Uterus (tissue), 4 donors: Measurements from ENCODE around the gene GNA14. TPM values are rescaled to one million over a fixed set of nuclear protein-coding genes. Genes with fewer than 3 reads are reported as not detected.
"Not testable (repeated sequence)": the region's sequence is repeated elsewhere in the genome, so short reads cannot be mapped to it uniquely, and the experiment has no call there.

Experiments used
- DNase-seq, 2 donors: peaks; one replicate each; pipeline ENCODE4 v3.0.0-alpha.2; 2019 to 2020
- H3K27ac ChIP-seq, 2 donors: fragments of 200-600 bp; sonication (generic); 1 replicate in 1 of 2; 2 replicates in 1 of 2; pipeline ENCODE4 v1.5.1; 2016 to 2018
- H3K27me3 ChIP-seq, 2 donors: fragments of 200-600 bp; sonication (generic); one replicate each; pipeline ENCODE4 v1.5.1; 2018 to 2019; ENCODE audit warnings: control low read depth in 1 of 2
- H3K36me3 ChIP-seq, 2 donors: fragments of 200-600 bp; sonication (generic); one replicate each; pipeline ENCODE4 v1.5.1; 2019; ENCODE audit warnings: control low read depth in 1 of 2
- H3K4me1 ChIP-seq, 2 donors: fragments of 200-600 bp; sonication (generic); one replicate each; pipeline ENCODE4 v1.5.1; 2018 to 2019; ENCODE audit warnings: control low read depth in 1 of 2
- H3K4me3 ChIP-seq, 2 donors: fragments of 200-600 bp; sonication (generic); 1 replicate in 1 of 2; 2 replicates in 1 of 2; pipeline ENCODE4 v1.5.1; 2018 to 2019; ENCODE audit warnings: mild to moderate bottlenecking in 1 of 2
- H3K9me3 ChIP-seq, 2 donors: fragments of 200-600 bp; sonication (generic); one replicate each; pipeline ENCODE4 v1.5.1; 2019; ENCODE audit warnings: control low read depth in 1 of 2
- CTCF ChIP-seq, 4 experiments: fragments of 200-600 bp in 2 of 4; fragments of 450-650 bp in 2 of 4; sonication (generic) in 2 of 4; IDR thresholded peaks; one replicate each; pipeline ENCODE4 v1.5.1; 2016 to 2019; ENCODE audit warnings: antibody characterized with exemption in 4 of 4, mild to moderate bottlenecking in 2 of 4, moderate library complexity in 1 of 4
- POLR2A ChIP-seq, 2 donors: fragments of 450-650 bp; IDR thresholded peaks; one replicate each; pipeline ENCODE4 v1.6.1; 2016; ENCODE audit warnings: antibody characterized with exemption in 2 of 2, mild to moderate bottlenecking in 1 of 2, moderate library complexity in 1 of 2
- intact Hi-C: fragments of 100-400 bp; cut with DNase I; formaldehyde crosslinking; loops from one replicate; pipeline ENCODE4 v1.15.1; 2023; ENCODE audit warnings: low total_unique reads
- total RNA-seq, 4 donors: library from RNA; depleted of rRNA in 3 of 4; stranded (reverse); fragments of >200 nt in 3 of 4; gene quantifications; one replicate each; pipeline versions ENCODE4 v1.1.0 to v1.2.4, GENCODE V29; 2014 to 2023
- donor health status: DM: yes; HTN: yes; CAD: no.

GNA14 gene
- total RNA-seq, 4 donors from 2014 or later = 11.3 to 23.6 (median 16.2) TPM

DNA sequence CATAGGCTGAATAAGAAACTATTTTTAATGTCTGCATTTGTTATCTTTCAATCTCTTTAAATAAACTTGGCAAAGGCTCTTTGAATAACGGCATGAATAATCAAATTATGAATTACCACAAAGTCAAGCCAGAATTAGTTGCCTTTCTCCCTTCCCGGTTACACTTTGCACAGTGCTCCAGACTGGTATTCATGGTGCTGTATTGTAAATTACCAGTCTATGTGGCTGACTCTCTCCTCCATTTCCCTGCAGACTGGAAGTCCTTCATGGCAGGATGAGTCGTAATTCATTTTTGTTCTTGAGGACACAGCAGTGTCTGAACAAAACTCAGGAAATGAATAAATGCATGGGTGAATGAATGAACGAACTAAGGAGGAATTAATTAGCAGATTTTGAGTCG lies 142.9 kb downstream of the GNA14 start:
- TF ChIP-seq CTCF (IDR thresholded peaks at IDR 0.05) (no peak), POLR2A (IDR thresholded peaks at IDR 0.05) (no peak)
- no peaks in the 10 kb centered on the region for H3K36me3 ChIP-seq
- H3K4me3 ChIP-seq = no peak overlapping the region
- DNase-seq = no peak
- peak overlapping the region in 1 of 2 donors; percentile 26 for H3K27ac ChIP-seq
- peaks cover 0 to 4% of the 10 kb centered on the region in 2 donors for H3K4me1 ChIP-seq
- no peaks in the 10 kb centered on the region for H3K9me3 ChIP-seq
- no peaks in the 10 kb centered on the region for H3K27me3 ChIP-seq
- intact Hi-C loops = no loop called here

DNA sequence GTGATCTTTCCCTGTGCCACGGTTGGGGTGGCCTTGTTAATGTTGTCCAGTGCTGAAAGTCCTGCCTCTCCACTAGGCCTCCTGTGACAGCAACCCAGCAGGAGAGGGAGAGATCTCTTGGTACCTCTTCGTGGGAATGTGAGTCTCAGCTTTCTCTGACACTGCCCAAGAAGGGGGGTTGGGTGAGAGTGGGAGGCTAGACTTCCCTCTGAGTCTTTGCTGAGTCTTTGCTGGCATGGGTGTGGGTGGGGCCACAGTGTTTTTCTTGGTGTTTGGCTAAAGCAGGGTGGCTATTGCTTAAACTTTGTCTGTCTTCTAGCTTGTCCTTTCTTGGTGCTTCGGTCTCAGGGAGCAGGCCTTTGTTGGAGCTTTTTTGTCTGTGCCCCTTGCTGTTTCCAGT lies 145.6 kb downstream of the GNA14 start:
- H3K4me3 ChIP-seq = no peak overlapping the region
- H3K9me3 ChIP-seq = no peaks in the 10 kb centered on the region
- intact Hi-C loops = no loop called here
- H3K36me3 ChIP-seq = no peaks in the 10 kb centered on the region
- no peak overlapping the region for H3K27ac ChIP-seq
- DNase-seq = no peak
- no peaks in the 10 kb centered on the region for H3K27me3 ChIP-seq
- H3K4me1 ChIP-seq = peaks cover 0 to 4% of the 10 kb centered on the region in 2 donors
- no peak for TF ChIP-seq CTCF (IDR thresholded peaks at IDR 0.05)
- TF ChIP-seq POLR2A (IDR thresholded peaks at IDR 0.05) = no peak

DNA sequence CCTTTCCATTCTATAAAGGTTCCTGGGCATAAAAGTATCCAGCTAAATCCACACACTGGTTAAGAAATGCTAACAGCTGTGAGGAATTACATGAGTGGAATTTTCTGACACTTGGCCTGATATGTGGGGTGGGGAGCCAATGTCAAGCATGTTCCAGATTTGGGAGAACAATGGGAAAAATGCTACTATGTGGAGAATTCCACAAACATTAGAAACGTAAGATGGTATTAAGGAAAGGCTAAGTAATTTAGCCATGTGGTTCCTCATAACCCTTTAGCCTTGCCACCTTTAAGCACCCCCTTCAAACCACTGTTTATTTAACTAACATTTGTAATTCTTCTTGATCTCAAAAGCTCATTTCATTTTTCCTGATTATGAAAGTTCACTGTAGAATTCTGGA lies 149.2 kb downstream of the GNA14 start:
- intact Hi-C loops = no loop called here
- H3K4me3 ChIP-seq = no peak overlapping the region
- H3K27ac ChIP-seq = peak overlapping the region; percentile 32 to 40
- H3K4me1 ChIP-seq = peaks cover 0 to 8% of the 10 kb centered on the region in 2 donors
- TF ChIP-seq CTCF (IDR thresholded peaks at IDR 0.05) = no peak
- no peak for TF ChIP-seq POLR2A (IDR thresholded peaks at IDR 0.05)
- no peaks in the 10 kb centered on the region for H3K36me3 ChIP-seq
- no peaks in the 10 kb centered on the region for H3K27me3 ChIP-seq
- no peaks in the 10 kb centered on the region for H3K9me3 ChIP-seq
- no peak for DNase-seq

DNA sequence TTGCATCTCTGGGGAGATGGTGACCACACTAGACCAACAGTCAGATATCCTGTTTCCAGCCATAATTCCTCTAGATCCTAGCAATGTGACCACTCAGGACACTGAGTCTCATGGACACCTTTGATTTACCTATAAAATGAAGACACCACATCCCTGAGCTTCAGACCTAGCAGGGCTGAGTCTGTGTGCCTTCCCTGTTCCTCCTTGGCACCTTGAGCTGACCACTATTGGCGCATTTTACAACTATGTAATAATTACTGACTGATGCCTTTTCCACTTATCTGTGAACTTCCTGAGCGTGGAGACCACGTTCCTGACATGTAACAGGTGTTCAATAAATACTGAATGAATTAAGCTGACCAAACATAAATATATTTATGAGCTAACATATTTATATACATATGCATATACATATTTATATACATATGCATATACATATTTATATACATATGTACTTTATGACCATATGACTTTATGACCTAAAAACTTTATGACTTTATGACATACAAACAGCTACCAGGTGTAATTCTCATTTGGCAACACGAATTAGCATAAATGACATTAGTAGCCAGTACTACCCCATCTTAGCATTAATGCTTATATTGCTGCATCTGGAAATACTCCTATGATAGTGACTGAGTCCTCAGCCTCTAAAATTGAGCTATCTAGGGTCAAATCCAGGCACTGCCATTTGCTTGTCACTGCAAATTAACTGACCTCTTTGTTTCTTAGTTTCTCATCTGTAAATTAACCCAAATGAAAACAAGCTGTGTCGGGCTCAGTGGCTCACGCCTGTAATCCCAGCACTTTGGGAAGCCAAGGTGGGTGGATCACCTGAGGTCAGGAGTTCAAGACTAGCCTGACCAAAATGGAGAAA lies 150.6 kb downstream of the GNA14 start:
- no peak for DNase-seq
- peaks cover 0 to 8% of the 10 kb centered on the region in 2 donors for H3K4me1 ChIP-seq
- intact Hi-C loops = no loop called here
- H3K9me3 ChIP-seq = no peaks in the 10 kb centered on the region
- H3K36me3 ChIP-seq = no peaks in the 10 kb centered on the region
- peak overlapping the region in 1 of 2 donors; percentile 69 for H3K27ac ChIP-seq
- no peaks in the 10 kb centered on the region for H3K27me3 ChIP-seq
- TF ChIP-seq CTCF (IDR thresholded peaks at IDR 0.05) (no peak), POLR2A (IDR thresholded peaks at IDR 0.05) (no peak)
- no peak overlapping the region for H3K4me3 ChIP-seq

DNA sequence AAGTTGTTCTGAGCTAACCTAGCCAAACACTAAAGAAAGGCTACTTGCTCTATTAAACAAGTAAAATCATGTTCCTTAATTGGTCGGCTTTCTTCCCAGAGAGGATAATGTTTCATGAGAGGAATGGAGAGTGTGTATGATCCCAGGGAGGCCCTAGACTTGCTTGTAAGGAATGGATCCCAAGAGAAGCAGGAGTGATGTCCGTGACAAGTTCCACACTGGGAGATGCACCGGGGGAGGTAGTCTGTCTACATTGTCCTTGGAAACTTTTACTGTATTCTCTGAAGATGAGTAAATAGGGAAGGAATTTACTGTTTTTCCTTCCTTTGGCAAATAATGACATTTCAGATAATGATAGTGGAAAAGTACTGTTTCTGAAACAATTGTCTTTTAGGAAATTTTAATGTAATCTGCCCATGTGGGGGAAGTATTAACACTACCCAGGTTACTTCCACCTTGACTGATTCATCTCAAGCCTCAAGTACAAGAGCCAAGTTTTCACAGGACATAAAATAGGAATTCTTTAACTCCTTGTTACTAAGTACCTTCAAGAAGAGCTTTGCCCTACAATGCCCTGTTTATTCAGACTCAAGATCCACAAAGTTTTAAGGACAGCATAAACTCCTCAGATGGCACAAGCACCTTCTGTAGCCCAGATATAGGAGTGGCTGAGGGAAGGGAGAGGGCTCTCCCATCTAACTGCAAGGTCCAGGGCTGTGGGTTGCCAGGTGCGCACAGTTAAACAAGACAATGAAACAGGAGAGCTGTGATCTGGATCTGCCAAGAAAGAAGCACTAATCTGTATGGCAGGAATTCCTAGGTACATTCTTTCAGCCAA lies 152.1 kb downstream of the GNA14 start:
- H3K4me3 ChIP-seq = no peak overlapping the region
- H3K36me3 ChIP-seq = no peaks in the 10 kb centered on the region
- intact Hi-C loops = no loop called here
- H3K27me3 ChIP-seq = no peaks in the 10 kb centered on the region
- H3K4me1 ChIP-seq = peaks cover 0 to 8% of the 10 kb centered on the region in 2 donors
- DNase-seq = peak; percentile 40 to 45
- TF ChIP-seq POLR2A (IDR thresholded peaks at IDR 0.05) = no peak
- TF ChIP-seq CTCF (IDR thresholded peaks at IDR 0.05) = no peak
- peak overlapping the region; percentile 69 to 78 for H3K27ac ChIP-seq
- no peaks in the 10 kb centered on the region for H3K9me3 ChIP-seq

- H3K27me3 ChIP-seq, intact Hi-C loops, H3K4me1 ChIP-seq: not testable (repeated sequence)
These were observed 157.8 kb downstream of the GNA14 start for GRCh38 chr9:77490279-77490678.

GRCh38 chr9:77489405-77490163 lies 158.5 kb downstream of the GNA14 start:
- H3K27me3 ChIP-seq, H3K27ac ChIP-seq, intact Hi-C loops, H3K9me3 ChIP-seq, DNase-seq, H3K4me3 ChIP-seq, H3K4me1 ChIP-seq, H3K36me3 ChIP-seq: not testable (repeated sequence)

More at GRCh38 chr9:77490279-77490678, 157.8 kb downstream of the GNA14 start:
- DNase-seq, H3K36me3 ChIP-seq, H3K27ac ChIP-seq, H3K9me3 ChIP-seq, H3K4me3 ChIP-seq: not testable (repeated sequence)
